Measurements from ENCODE around the gene MPP4. TPM values are rescaled to one million over a fixed set of nuclear protein-coding genes. Genes with fewer than 3 reads are reported as not detected.

MPP4 gene
- total RNA-seq, 1 experiment from 2014 or later, result not detected

DNA sequence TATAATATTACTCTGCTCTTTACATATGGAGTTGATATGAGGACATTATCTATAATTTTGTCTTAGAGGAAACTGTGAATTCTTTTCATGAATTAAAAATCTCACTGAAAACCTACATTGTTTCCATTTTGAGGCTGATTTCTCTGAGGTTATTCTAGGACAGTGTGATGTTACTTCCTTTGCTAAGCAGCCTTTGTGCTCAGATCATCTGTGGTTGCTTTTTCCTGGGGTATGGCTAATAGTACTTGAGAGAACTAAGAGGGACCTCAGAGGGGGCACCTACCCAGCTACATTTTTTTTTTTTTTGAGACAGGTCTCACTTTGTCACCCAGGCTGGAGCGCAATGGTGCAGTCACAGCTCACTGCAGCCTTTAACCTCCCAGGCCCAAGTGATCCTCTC lies 8.7 kb upstream of the MPP4 start:
- Histone ChIP-seq H2BK12ac (ENCODE audit: insufficient read length, low read depth, low read length) (no peak overlapping the region), H2BK5ac (ENCODE audit: insufficient read length, low read length) (no peak overlapping the region), H3K4me2 (ENCODE audit: insufficient read depth, insufficient read length, low read length) (no peak overlapping the region), H2BK20ac (ENCODE audit: low read depth, low read length, poor library complexity, severe bottlenecking) (no peak overlapping the region), H3K9ac (ENCODE audit: extremely low read depth, insufficient read length, low read length) (no peak overlapping the region), H3K14ac (ENCODE audit: insufficient read depth, low read length) (no peak overlapping the region), H4K5ac (ENCODE audit: insufficient read length, low read depth, low read length) (no peak overlapping the region), H4K91ac (ENCODE audit: insufficient read length, low read depth, low read length) (no peak overlapping the region), H2AK5ac (ENCODE audit: insufficient read length, low read length) (no peak overlapping the region), H3K18ac (ENCODE audit: insufficient read length, low read depth, low read length) (no peak overlapping the region), H3K79me2 (ENCODE audit: insufficient read depth, low read length) (no peaks in the 10 kb centered on the region), H3K56ac (ENCODE audit: insufficient read length, low read depth, low read length) (no peak overlapping the region), H3K4me1 (ENCODE audit: insufficient read depth, low read length) (no peaks in the 10 kb centered on the region), H3K23me2 (ENCODE audit: insufficient read length, low read depth, low read length, poor library complexity, severe bottlenecking) (no peaks in the 10 kb centered on the region), H4K8ac (replicated peaks; ENCODE audit: insufficient read length, low read depth, low read length) (no peak overlapping the region), H2AFZ (ENCODE audit: low read length) (no peak overlapping the region), H3K27me3 (ENCODE audit: insufficient read depth, low read length) (no peaks in the 10 kb centered on the region), H2BK15ac (ENCODE audit: low read depth, low read length) (no peak overlapping the region), H3K23ac (ENCODE audit: insufficient read length, low read depth, low read length) (no peak overlapping the region), H3K79me1 (ENCODE audit: insufficient read depth, low read depth, low read length, poor library complexity, severe bottlenecking) (no peaks in the 10 kb centered on the region), H4K20me1 (ENCODE audit: control insufficient read depth, insufficient read depth, insufficient read length) (no peaks in the 10 kb centered on the region), H3T11ph (ENCODE audit: low read length) (no peak overlapping the region), H2BK120ac (ENCODE audit: low read depth, low read length, poor library complexity, severe bottlenecking) (no peak overlapping the region), H3K27ac (ENCODE audit: insufficient read length, low read depth, low read length) (no peak overlapping the region), H3K9me3 (ENCODE audit: control insufficient read depth, low read depth, low read length) (no peaks in the 10 kb centered on the region), H3K4ac (ENCODE audit: low read depth, low read length) (no peak overlapping the region)
- no CpG with 5 or more reads among the region's 1 CpG for WGBS (ENCODE audit: extremely low coverage, insufficient read length, low lambda C conversion rate)
- Mint-ChIP-seq H3K36me3 (ENCODE audit: insufficient read depth in 1 of 3, low read depth in 3 of 3) (peaks cover 7 to 62% (median 50%) of the 10 kb centered on the region in 3 experiments; a peak in 6 of 7 replicates), H3K4me1 (no peaks in the 10 kb centered on the region), H3K27ac (no peak overlapping the region), H3K27me3 (ENCODE audit: low read depth) (no peaks in the 10 kb centered on the region), H3K4me3 (no peak overlapping the region), H3K9me3 (no peaks in the 10 kb centered on the region)
- TF ChIP-seq, protein P1, sequence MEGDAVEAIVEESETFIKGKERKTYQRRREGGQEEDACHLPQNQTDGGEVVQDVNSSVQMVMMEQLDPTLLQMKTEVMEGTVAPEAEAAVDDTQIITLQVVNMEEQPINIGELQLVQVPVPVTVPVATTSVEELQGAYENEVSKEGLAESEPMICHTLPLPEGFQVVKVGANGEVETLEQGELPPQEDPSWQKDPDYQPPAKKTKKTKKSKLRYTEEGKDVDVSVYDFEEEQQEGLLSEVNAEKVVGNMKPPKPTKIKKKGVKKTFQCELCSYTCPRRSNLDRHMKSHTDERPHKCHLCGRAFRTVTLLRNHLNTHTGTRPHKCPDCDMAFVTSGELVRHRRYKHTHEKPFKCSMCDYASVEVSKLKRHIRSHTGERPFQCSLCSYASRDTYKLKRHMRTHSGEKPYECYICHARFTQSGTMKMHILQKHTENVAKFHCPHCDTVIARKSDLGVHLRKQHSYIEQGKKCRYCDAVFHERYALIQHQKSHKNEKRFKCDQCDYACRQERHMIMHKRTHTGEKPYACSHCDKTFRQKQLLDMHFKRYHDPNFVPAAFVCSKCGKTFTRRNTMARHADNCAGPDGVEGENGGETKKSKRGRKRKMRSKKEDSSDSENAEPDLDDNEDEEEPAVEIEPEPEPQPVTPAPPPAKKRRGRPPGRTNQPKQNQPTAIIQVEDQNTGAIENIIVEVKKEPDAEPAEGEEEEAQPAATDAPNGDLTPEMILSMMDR (conservative IDR thresholded peaks at IDR 0.05), result no peak
- DNase-seq, result no peak
